ENCODE results near the gene JAKMIP2.
A peak's percentile ranks its signal among the peaks of the same experiment; 100 is the strongest.

The JAKMIP2 gene

DNA sequence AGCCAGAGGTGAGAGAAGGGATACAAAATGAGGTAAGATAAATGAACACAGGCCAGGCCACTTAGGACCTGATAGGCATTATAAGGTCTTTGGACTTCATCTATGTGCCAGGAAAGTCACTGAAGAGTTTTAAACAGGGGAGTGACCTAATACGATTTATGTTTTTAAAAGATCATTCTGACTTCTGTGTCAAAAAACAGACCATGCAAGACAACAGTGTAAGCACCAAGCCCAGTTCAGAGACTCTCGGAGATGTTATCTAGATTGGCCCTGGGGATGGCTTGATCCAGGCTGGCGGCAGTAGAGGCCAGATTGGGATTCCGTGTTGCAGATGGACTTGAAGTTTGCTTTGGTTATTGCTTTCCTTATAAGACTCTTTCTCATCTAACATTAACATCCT is 229.6 kb downstream of the JAKMIP2 start:
- no peaks in the 10 kb centered on the region for H3K27me3 ChIP-seq

GRCh38 chr5:147551677-147552076 is 230.9 kb downstream of the JAKMIP2 start:
- Histone ChIP-seq H3K36me3 (no peaks in the 10 kb centered on the region), H3K27me3 (no peaks in the 10 kb centered on the region), H3K4me1 (peaks cover 22% of the 10 kb centered on the region), H3K9me3 (no peaks in the 10 kb centered on the region), H3K4me3 (ENCODE audit: low read depth, low read length) (no peak overlapping the region)
- TF ChIP-seq, protein P1, sequence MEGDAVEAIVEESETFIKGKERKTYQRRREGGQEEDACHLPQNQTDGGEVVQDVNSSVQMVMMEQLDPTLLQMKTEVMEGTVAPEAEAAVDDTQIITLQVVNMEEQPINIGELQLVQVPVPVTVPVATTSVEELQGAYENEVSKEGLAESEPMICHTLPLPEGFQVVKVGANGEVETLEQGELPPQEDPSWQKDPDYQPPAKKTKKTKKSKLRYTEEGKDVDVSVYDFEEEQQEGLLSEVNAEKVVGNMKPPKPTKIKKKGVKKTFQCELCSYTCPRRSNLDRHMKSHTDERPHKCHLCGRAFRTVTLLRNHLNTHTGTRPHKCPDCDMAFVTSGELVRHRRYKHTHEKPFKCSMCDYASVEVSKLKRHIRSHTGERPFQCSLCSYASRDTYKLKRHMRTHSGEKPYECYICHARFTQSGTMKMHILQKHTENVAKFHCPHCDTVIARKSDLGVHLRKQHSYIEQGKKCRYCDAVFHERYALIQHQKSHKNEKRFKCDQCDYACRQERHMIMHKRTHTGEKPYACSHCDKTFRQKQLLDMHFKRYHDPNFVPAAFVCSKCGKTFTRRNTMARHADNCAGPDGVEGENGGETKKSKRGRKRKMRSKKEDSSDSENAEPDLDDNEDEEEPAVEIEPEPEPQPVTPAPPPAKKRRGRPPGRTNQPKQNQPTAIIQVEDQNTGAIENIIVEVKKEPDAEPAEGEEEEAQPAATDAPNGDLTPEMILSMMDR (IDR thresholded peaks at IDR 0.05; ENCODE audit: low read depth, low read length), result no peak
- DNase-seq, result no peak

More for the DNA sequence above, 229.6 kb downstream of the JAKMIP2 start:
- no peak overlapping the region for H3K4me3 ChIP-seq (ENCODE audit: low read depth, low read length)
- H3K9me3 ChIP-seq, result no peaks in the 10 kb centered on the region
- H3K36me3 ChIP-seq, result no peaks in the 10 kb centered on the region
- DNase-seq, result peak; percentile 57
- H3K4me1 ChIP-seq, result peaks cover 23% of the 10 kb centered on the region
- TF ChIP-seq, protein P1 (IDR thresholded peaks at IDR 0.05; ENCODE audit: low read depth, low read length), result no peak

GRCh38 chr5:147547730-147548129 is 234.8 kb downstream of the JAKMIP2 start:
- Histone ChIP-seq H3K4me3 (ENCODE audit: low read depth, low read length) (no peak overlapping the region), H3K36me3 (no peaks in the 10 kb centered on the region), H3K27me3 (no peaks in the 10 kb centered on the region), H3K9me3 (no peaks in the 10 kb centered on the region), H3K4me1 (peaks cover 5% of the 10 kb centered on the region)
- TF ChIP-seq, protein P1 (IDR thresholded peaks at IDR 0.05; ENCODE audit: low read depth, low read length), result no peak
- DNase-seq, result no peak

DNA sequence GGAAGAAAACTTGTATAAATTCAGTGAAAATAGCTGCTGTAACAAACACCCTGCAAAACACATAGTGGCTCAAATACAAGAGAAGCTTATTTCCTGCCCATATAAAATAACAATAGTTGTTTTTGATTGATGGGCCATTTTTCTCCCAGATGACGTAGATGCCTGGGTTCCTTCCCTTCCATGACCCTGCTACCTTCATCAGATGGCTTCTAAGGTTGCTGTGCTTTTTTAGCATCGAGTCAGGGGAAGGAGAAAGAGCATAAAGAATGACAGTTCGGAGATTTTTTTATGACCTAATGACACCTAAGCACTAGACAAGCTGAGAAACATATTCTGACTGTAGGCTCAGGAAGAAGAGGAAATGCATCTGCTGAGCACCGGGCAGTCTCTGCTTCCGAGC is 238.0 kb downstream of the JAKMIP2 start:
- Histone ChIP-seq H3K4me1 (no peaks in the 10 kb centered on the region), H3K36me3 (no peaks in the 10 kb centered on the region), H3K9me3 (no peaks in the 10 kb centered on the region), H3K27me3 (no peaks in the 10 kb centered on the region), H3K4me3 (ENCODE audit: low read depth, low read length) (no peak overlapping the region)
- no peak for DNase-seq
- TF ChIP-seq, protein P1 (IDR thresholded peaks at IDR 0.05; ENCODE audit: low read depth, low read length), result no peak

DNA sequence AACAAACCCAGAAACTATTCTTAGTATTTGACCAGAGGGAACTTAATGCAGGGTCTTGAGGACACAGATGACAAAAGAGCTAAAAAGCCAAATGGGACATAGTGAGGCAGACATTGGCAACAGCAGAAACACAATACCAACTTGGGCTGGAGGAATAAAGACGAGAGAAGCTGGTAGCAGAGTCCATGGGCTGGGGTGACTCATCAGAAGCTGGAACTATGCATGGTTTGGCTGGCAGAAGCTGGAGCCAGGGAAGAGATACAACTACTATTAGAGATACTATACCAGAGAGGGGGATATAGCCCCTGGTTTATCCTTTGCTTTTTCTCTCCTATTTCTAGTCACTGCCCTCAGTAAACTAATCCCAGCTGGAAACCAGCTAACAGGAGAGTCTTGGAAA is 243.5 kb downstream of the JAKMIP2 start:
- no peaks in the 10 kb centered on the region for H3K4me1 ChIP-seq
- TF ChIP-seq, protein P1 (IDR thresholded peaks at IDR 0.05; ENCODE audit: low read depth, low read length), result no peak
- DNase-seq, result no peak
- H3K9me3 ChIP-seq, result no peaks in the 10 kb centered on the region
- no peaks in the 10 kb centered on the region for H3K27me3 ChIP-seq
- no peaks in the 10 kb centered on the region for H3K36me3 ChIP-seq
- H3K4me3 ChIP-seq (ENCODE audit: low read depth, low read length), result no peak overlapping the region

DNA sequence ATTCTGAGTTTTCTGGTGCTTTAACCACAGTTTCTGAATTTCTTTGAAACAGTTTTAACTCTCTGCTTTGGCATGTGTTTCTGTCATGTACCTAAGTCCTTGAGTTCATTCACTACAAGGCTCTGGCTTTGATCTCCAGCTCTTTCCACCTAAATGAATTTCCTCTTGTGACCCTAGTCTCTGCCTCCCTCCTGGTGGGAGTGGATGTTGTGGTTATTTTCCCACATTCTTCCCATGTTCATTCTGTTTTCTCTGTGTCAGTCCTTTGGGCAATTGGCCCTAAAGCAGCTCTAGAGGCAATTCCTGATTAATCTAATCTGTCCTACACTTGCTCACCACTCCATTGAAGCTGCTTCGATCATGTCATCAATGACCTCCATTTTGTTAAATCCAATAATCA is 244.3 kb downstream of the JAKMIP2 start:
- TF ChIP-seq, protein P1 (IDR thresholded peaks at IDR 0.05; ENCODE audit: low read depth, low read length), result no peak
- Histone ChIP-seq H3K9me3 (no peaks in the 10 kb centered on the region), H3K27me3 (no peaks in the 10 kb centered on the region), H3K4me3 (ENCODE audit: low read depth, low read length) (no peak overlapping the region), H3K36me3 (no peaks in the 10 kb centered on the region), H3K4me1 (no peaks in the 10 kb centered on the region)
- DNase-seq, result no peak
